ENCODE data around the gene PNPT1. TPM values are rescaled to one million over a fixed set of nuclear protein-coding genes. Genes with fewer than 3 reads are reported as not detected.

Gene PNPT1
- total RNA-seq, 1 experiment from 2014 or later: 31.7 TPM

GRCh38 chr2:55703350-55703749 lies 9.7 kb upstream of the PNPT1 start:
- Histone ChIP-seq H2AFZ (ENCODE audit: low read depth, low read length, poor library complexity, severe bottlenecking) (no peak overlapping the region), H3K4me3 (replicated peaks in 1 of 2; ENCODE audit: low read depth in 1 of 2, low read length in 2 of 2) (no peak overlapping the region), H3K4me1 (ENCODE audit: control insufficient read depth in 1 of 2, insufficient read depth in 2 of 2, low read length in 2 of 2) (no peaks in the 10 kb centered on the region), H3K9me3 (ENCODE audit: control insufficient read depth in 1 of 2, insufficient read depth in 1 of 2, low read depth in 1 of 2, low read length in 2 of 2) (no peaks in the 10 kb centered on the region), H3K36me3 (ENCODE audit: control insufficient read depth in 1 of 2, insufficient read depth in 2 of 2, low read length in 2 of 2) (no peaks in the 10 kb centered on the region), H4K20me1 (ENCODE audit: insufficient read depth) (no peaks in the 10 kb centered on the region), H3K27ac (ENCODE audit: low read depth, low read length) (no peak overlapping the region), H3K9ac (ENCODE audit: low read length) (no peak overlapping the region), H3K9me2 (ENCODE audit: insufficient read depth) (no peaks in the 10 kb centered on the region), H3K4me2 (ENCODE audit: low read length) (no peak overlapping the region), H3K79me2 (ENCODE audit: insufficient read depth, low read length) (no peaks in the 10 kb centered on the region), H3K27me3 (ENCODE audit: insufficient read depth, low read length) (peaks cover 12% of the 10 kb centered on the region)
- no peak for DNase-seq (ENCODE audit: low read depth, low spot score)
- ATAC-seq: no peak
- ChIA-PET CTCF (interaction anchor here (1.0 to 1.2 kb wide), 2 partner anchors 11 to 14 kb away, joined by 3 to 4 read pairs; no protein-coding TSS in a partner anchor), RAD21 (ENCODE audit: low non-redundant PET in 1 of 2, low total read pairs in 2 of 2, uncharacterized antibody in 2 of 2, unreplicated experiment in 2 of 2) (no interaction called here), POLR2A (no interaction called here)
- TF ChIP-seq TCF7L2 (IDR thresholded peaks at IDR 0.05; ENCODE audit: borderline replicate concordance, extremely low read depth, insufficient read depth, insufficient read length): no peak
- TF ChIP-seq YY1 (IDR thresholded peaks at IDR 0.05; ENCODE audit: extremely low read depth, insufficient replicate concordance, low read depth, low read length): no peak
- no peak for TF ChIP-seq EGR1 (IDR thresholded peaks at IDR 0.05; ENCODE audit: low read depth)
- TF ChIP-seq EZH2phosphoT487 (IDR thresholded peaks at IDR 0.05; ENCODE audit: borderline replicate concordance): no peak
- no peak for TF ChIP-seq REST (IDR thresholded peaks at IDR 0.05; ENCODE audit: low read depth)
- no peak for TF ChIP-seq SRF (IDR thresholded peaks at IDR 0.05; ENCODE audit: low read depth)
- TF ChIP-seq POLR2AphosphoS5 (IDR thresholded peaks at IDR 0.05; ENCODE audit: low read depth, low read length): no peak
- no peak for TF ChIP-seq RAD21 (IDR thresholded peaks at IDR 0.05; ENCODE audit: low read depth)
- no peak for TF ChIP-seq POLR2A (IDR thresholded peaks at IDR 0.05; ENCODE audit: borderline replicate concordance, extremely low read depth, insufficient read depth, insufficient read length)
- TF ChIP-seq EZH2 (IDR thresholded peaks at IDR 0.05): no peak
- TF ChIP-seq CEBPB (IDR thresholded peaks at IDR 0.05; ENCODE audit: low read depth): no peak
- TF ChIP-seq CTCF (IDR thresholded peaks at IDR 0.05 in 2 of 3, conservative IDR thresholded peaks at IDR 0.05 in 1 of 3; ENCODE audit: borderline replicate concordance in 1 of 3, insufficient read depth in 1 of 3, low read depth in 2 of 3, low read length in 2 of 3): no peak
- no peak for TF ChIP-seq FOSL1 (IDR thresholded peaks at IDR 0.05; ENCODE audit: low read depth)
- TF ChIP-seq SIN3A (IDR thresholded peaks at IDR 0.05; ENCODE audit: low read depth): no peak
- TF ChIP-seq, protein P1, sequence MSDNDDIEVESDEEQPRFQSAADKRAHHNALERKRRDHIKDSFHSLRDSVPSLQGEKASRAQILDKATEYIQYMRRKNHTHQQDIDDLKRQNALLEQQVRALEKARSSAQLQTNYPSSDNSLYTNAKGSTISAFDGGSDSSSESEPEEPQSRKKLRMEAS (IDR thresholded peaks at IDR 0.05): no peak
- TF ChIP-seq ZNF274 (IDR thresholded peaks at IDR 0.05; ENCODE audit: low read depth, low read length): no peak
- no peak for TF ChIP-seq ATF3 (IDR thresholded peaks at IDR 0.05)
- TF ChIP-seq ZFX (IDR thresholded peaks at IDR 0.05): no peak
- TF ChIP-seq ZBTB33 (IDR thresholded peaks at IDR 0.05; ENCODE audit: extremely low read depth, insufficient replicate concordance, low read length): no peak
- intact Hi-C loops (cut with micrococcal nuclease): no loop called here
- BruUV-seq (replicated peaks): no TSS peak
